Stimulated activated CD4-positive, alpha-beta T cell treated with anti-CD3 and anti-CD28 coated beads, Interleukin-1b, Interleukin-23, amount 100 ng/mL, for 48 hours (primary cell): ENCODE data around the gene TMEM120B.

Experiments
- DNase-seq: peaks from one replicate; pipeline ENCODE4 v3.0.0-alpha.2; 2020

The TMEM120B gene

GRCh38 chr12:121806009-121806545 is 93.5 kb downstream of the TMEM120B start:
- DNase-seq = no peak

GRCh38 chr12:121806546-121807423 is 94.2 kb downstream of the TMEM120B start:
- no peak for DNase-seq

- no peak for DNase-seq
Measured at GRCh38 chr12:121807642-121808347, 95.2 kb downstream of the TMEM120B start.

- DNase-seq = no peak
Measured at GRCh38 chr12:121808623-121809022, 96.1 kb downstream of the TMEM120B start.

GRCh38 chr12:121809712-121810116 is 97.2 kb downstream of the TMEM120B start:
- DNase-seq = no peak

- DNase-seq = no peak
Measured at GRCh38 chr12:121810234-121810817, 97.8 kb downstream of the TMEM120B start.

- no peak for DNase-seq
Measured at GRCh38 chr12:121810833-121811433, 98.4 kb downstream of the TMEM120B start.

GRCh38 chr12:121811434-121812319 is 99.1 kb downstream of the TMEM120B start:
- DNase-seq = peak; percentile 60

- DNase-seq = peak; percentile 44
Measured at GRCh38 chr12:121812320-121812871, 99.8 kb downstream of the TMEM120B start.

GRCh38 chr12:121812921-121813896 is 100.7 kb downstream of the TMEM120B start:
- DNase-seq = no peak

GRCh38 chr12:121813951-121814350 is 101.4 kb downstream of the TMEM120B start:
- no peak for DNase-seq

GRCh38 chr12:121814429-121815119 is 102.0 kb downstream of the TMEM120B start:
- DNase-seq = no peak

GRCh38 chr12:121815263-121815662 is 102.7 kb downstream of the TMEM120B start:
- DNase-seq = no peak

- DNase-seq = no peak
Measured at GRCh38 chr12:121816925-121817647, 104.5 kb downstream of the TMEM120B start.

GRCh38 chr12:121817648-121818043 is 105.1 kb downstream of the TMEM120B start:
- DNase-seq = no peak

- DNase-seq = no peak
Measured at GRCh38 chr12:121819212-121819949, 106.8 kb downstream of the TMEM120B start.

GRCh38 chr12:121820056-121820455 is 107.5 kb downstream of the TMEM120B start:
- DNase-seq = no peak

- no peak for DNase-seq
Measured at GRCh38 chr12:121822393-121823100, 110.0 kb downstream of the TMEM120B start.
